ENCODE data around the gene APOA4.
"Not testable (repeated sequence)": the region's sequence is repeated elsewhere in the genome, so short reads cannot be mapped to it uniquely, and the experiment has no call there.

Gene APOA4

DNA sequence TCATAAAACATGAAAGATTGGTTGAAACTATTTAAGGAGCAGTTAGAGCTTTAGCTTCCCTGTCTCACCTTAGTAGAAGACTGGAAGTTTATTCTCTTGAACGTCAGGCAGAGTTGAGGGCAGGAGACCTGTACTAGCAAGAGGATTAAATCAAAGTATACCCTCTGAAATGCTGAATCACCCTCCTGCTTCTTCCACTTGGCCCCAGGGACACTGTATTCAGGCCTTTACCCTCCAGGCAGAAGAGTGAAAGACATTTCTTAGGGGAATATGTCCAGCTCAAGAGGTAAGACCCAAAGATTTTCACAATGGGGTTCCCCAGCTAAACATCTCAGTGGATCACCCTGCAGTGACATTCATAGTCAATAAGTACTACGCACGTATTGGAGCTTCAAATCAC is 11.9 kb downstream of the APOA4 start:
- no peak overlapping the region for H3K27ac Mint-ChIP-seq
- no peaks in the 10 kb centered on the region for H3K4me1 Mint-ChIP-seq
- H3K4me3 Mint-ChIP-seq, result no peak overlapping the region
- ATAC-seq (no peak), DNase-seq (no peak)
- no peaks in the 10 kb centered on the region for H3K27me3 Mint-ChIP-seq
- H3K36me3 Mint-ChIP-seq (ENCODE audit: low read depth), result no peaks in the 10 kb centered on the region
- H3K9me3 Mint-ChIP-seq, result no peaks in the 10 kb centered on the region

DNA sequence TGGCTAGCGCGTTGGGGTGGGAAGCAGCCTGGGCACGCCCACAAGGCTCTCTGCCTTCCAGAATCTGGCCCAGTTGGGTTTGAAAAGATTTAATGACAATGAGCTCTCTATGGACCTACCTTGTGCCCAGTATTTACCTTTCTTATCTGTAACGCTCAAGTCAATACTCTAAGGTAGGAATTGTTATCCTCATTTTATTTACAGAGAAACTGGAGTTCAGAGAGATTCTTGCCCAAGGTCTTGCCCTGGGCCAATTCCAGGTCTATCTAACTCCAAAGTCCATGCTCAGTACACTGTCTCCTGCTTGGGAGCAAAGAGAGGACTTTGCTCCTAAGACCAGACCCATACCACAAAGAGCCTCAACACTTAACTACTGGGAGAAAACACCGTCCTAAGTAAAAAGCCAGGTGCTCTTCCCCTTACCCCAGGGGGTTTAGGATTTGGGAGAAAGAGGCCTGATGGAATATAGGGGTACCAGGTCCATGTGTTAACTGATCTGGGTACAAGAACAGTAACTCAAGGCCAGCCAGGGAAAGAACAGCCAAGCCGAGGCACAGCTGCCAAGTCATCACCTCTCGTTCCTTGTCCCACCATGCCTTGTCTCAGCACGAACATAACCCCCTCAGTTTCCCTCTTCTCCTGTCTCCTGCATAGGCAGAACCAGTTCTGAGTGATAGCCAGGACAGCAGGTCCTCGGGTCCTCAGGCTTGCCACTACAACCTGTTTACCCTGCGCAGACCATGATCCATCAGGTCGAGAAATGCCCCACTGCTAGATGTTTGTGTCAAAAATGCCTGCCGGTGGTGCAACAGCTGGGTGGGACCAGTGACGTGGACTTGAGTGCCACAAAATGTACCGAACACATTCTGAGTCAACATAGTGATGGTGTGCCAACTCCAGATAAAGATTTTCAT is 14.6 kb downstream of the APOA4 start:
- no peak overlapping the region for H3K27ac Mint-ChIP-seq
- no peaks in the 10 kb centered on the region for H3K27me3 Mint-ChIP-seq
- DNase-seq (no peak), ATAC-seq (no peak)
- no peaks in the 10 kb centered on the region for H3K9me3 Mint-ChIP-seq
- H3K4me3 Mint-ChIP-seq, result no peak overlapping the region
- no peaks in the 10 kb centered on the region for H3K36me3 Mint-ChIP-seq (ENCODE audit: low read depth)
- H3K4me1 Mint-ChIP-seq, result no peaks in the 10 kb centered on the region

GRCh38 chr11:116807601-116808261 is 15.4 kb downstream of the APOA4 start:
- ATAC-seq (no peak), DNase-seq (no peak)
- H3K27me3 Mint-ChIP-seq, result no peaks in the 10 kb centered on the region
- no peaks in the 10 kb centered on the region for H3K4me1 Mint-ChIP-seq
- H3K9me3 Mint-ChIP-seq, result no peaks in the 10 kb centered on the region
- H3K4me3 Mint-ChIP-seq, result no peak overlapping the region
- H3K27ac Mint-ChIP-seq, result no peak overlapping the region
- no peaks in the 10 kb centered on the region for H3K36me3 Mint-ChIP-seq (ENCODE audit: low read depth)

GRCh38 chr11:116804001-116804400 is 19.1 kb downstream of the APOA4 start:
- Mint-ChIP-seq H3K4me3 (no peak overlapping the region), H3K36me3 (ENCODE audit: low read depth) (no peaks in the 10 kb centered on the region), H3K27ac (no peak overlapping the region), H3K9me3 (no peaks in the 10 kb centered on the region), H3K4me1 (no peaks in the 10 kb centered on the region), H3K27me3 (peaks cover 9% of the 10 kb centered on the region)
- ATAC-seq (no peak), DNase-seq (no peak)

DNA sequence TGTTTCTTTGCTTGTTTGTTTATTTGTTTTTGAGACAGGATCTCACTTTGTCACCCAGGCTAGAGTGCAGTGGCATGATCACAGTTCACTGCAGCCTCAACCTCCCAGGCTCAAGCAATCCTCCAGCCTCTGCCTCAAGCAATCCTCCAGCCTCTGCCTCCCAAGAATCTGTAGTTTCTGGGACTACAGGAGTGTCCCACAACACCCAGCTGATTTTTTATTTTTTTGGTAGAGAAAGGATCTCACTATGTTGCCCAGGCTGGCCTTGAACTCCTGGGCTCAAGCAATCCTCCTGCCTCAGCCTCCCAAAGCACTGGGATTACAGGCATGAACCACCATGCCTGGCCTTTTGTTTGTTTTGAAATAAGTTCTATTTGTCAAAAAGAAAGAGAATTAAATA is 21.4 kb downstream of the APOA4 start:
- not testable (repeated sequence) for H3K27me3 Mint-ChIP-seq; H3K4me3 Mint-ChIP-seq; H3K27ac Mint-ChIP-seq; H3K36me3 Mint-ChIP-seq (ENCODE audit: low read depth); H3K4me1 Mint-ChIP-seq; ATAC-seq; H3K9me3 Mint-ChIP-seq; DNase-seq

- Mint-ChIP-seq H3K27ac (no peak overlapping the region), H3K4me1 (no peaks in the 10 kb centered on the region), H3K9me3 (no peaks in the 10 kb centered on the region), H3K36me3 (ENCODE audit: low read depth) (no peaks in the 10 kb centered on the region), H3K4me3 (no peak overlapping the region), H3K27me3 (peaks cover 9% of the 10 kb centered on the region)
- DNase-seq, result no peak
- no peak for ATAC-seq
Observed at GRCh38 chr11:116800610-116801009, 22.5 kb downstream of the APOA4 start.

DNA sequence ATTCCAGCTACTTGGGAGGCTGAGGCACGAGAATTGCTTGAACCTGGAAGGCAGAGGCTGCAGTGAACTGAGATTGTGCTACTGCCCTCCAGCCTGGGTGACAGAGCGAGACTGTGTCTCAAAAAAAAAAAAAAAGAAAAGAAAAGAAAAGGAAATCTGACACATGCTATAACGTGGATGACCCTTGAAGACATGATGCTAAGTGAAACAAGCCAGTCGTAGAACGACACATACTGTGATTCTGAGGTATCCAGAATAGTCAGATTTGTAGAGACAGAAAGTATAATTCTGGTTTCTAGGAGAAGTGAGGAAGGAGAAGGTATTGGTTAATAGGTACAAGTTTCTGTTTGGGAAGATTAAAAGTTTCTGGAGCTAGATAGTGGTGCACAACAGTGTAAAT is 24.7 kb downstream of the APOA4 start:
- H3K4me3 Mint-ChIP-seq, result no peak overlapping the region
- DNase-seq (no peak), ATAC-seq (peak; percentile 40)
- no peaks in the 10 kb centered on the region for H3K9me3 Mint-ChIP-seq
- H3K27ac Mint-ChIP-seq, result no peak overlapping the region
- H3K4me1 Mint-ChIP-seq, result no peaks in the 10 kb centered on the region
- H3K27me3 Mint-ChIP-seq, result peaks cover 9% of the 10 kb centered on the region
- no peaks in the 10 kb centered on the region for H3K36me3 Mint-ChIP-seq (ENCODE audit: low read depth)

DNA sequence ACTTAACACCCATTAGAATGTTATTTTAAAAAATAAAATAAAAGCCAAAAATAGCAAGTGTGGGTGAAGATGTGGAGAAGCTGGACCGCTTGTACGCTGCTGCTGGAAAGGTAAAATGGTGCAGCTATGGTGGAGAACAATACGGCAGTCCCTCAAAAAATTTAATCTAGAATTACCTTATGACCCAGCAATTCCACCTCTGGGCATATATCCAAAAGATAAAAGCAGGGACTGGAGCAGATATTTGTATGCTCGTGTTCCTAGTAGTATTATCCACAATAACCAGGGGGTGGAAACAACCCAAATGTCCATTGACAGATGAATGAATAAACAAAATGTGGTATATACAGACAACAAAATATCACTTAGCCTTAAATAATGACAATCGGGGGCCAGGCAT is 25.3 kb downstream of the APOA4 start:
- no peaks in the 10 kb centered on the region for H3K9me3 Mint-ChIP-seq
- DNase-seq (no peak), ATAC-seq (no peak)
- no peaks in the 10 kb centered on the region for H3K4me1 Mint-ChIP-seq
- no peak overlapping the region for H3K27ac Mint-ChIP-seq
- H3K27me3 Mint-ChIP-seq, result peaks cover 9% of the 10 kb centered on the region
- H3K36me3 Mint-ChIP-seq (ENCODE audit: low read depth), result no peaks in the 10 kb centered on the region
- no peak overlapping the region for H3K4me3 Mint-ChIP-seq

- H3K4me3 Mint-ChIP-seq, result no peak overlapping the region
- DNase-seq (no peak), ATAC-seq (no peak)
- H3K36me3 Mint-ChIP-seq (ENCODE audit: low read depth), result no peaks in the 10 kb centered on the region
- no peaks in the 10 kb centered on the region for H3K9me3 Mint-ChIP-seq
- H3K4me1 Mint-ChIP-seq, result peaks cover 5% of the 10 kb centered on the region
- peaks cover 9% of the 10 kb centered on the region for H3K27me3 Mint-ChIP-seq
- no peak overlapping the region for H3K27ac Mint-ChIP-seq
Observed at GRCh38 chr11:116796548-116796947, 26.6 kb downstream of the APOA4 start.

DNA sequence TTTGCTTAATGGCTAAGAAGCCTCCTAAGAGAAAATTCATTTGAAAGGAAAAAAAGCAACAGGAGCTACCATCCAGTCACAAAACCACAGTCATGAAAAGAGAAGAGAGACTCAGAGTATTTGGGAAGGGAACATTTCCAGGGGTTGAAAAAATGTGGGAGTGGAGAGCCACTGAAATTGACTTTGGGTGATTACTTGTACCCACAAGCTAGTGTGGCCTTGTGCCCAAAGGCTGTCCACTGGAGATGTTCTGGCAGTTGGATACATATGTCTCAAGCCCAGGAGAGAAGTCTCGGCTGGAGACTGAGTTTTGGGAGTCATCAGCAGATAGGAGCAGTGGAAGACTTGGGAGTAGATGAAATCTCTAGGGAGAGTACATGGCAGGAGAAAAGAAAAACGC is 28.3 kb downstream of the APOA4 start:
- no peaks in the 10 kb centered on the region for H3K36me3 Mint-ChIP-seq (ENCODE audit: low read depth)
- H3K27ac Mint-ChIP-seq, result no peak overlapping the region
- no peak overlapping the region for H3K4me3 Mint-ChIP-seq
- no peaks in the 10 kb centered on the region for H3K9me3 Mint-ChIP-seq
- H3K4me1 Mint-ChIP-seq, result peaks cover 8% of the 10 kb centered on the region
- ATAC-seq (no peak), DNase-seq (no peak)
- peaks cover 8% of the 10 kb centered on the region for H3K27me3 Mint-ChIP-seq

GRCh38 chr11:116793772-116794097 is 29.4 kb downstream of the APOA4 start:
- no peak overlapping the region for H3K27ac Mint-ChIP-seq
- H3K4me1 Mint-ChIP-seq, result peaks cover 8% of the 10 kb centered on the region
- no peaks in the 10 kb centered on the region for H3K9me3 Mint-ChIP-seq
- no peak overlapping the region for H3K4me3 Mint-ChIP-seq
- no peaks in the 10 kb centered on the region for H3K36me3 Mint-ChIP-seq (ENCODE audit: low read depth)
- DNase-seq (no peak), ATAC-seq (no peak)
- peaks cover 2% of the 10 kb centered on the region for H3K27me3 Mint-ChIP-seq

DNA sequence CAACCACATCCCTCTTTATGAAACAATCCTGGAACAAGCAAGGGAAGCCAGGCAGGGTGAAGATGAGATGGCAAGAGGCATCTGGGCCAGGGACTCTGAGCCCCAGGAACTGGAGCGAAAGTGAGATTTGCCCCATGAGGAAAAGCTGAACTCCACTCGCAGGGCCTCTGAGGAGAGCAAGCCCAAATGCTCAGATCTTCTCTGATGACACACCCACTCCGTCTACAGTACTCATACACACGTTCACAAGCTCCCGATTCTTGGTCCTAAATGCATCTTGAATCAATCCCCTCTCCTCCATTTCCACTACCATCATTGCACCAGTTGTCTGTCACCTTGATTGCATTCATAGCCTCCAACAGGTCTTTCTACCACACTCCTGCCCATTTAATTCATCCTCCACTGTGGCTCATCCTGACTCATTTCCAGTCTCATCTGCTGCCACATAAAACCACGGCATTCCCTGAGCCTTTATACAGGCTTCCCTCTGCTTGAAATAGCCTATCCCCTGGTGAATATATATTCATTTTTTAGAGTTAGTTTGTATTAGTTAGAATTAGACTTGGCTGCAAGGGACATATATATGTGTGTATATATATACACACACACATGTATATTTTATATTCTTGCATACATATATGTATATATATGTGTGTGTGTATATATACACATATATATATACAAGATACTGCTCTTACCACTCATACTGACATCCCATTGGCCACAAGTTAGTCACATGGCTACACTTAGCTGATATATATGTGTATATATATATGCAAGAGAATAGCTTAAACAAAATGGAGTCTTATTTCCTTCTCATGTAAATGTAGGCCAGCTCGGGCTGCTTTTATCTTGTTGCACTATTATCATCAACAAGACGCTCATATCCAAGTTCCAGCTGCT is 30.0 kb downstream of the APOA4 start:
- ATAC-seq, result no peak
- Mint-ChIP-seq H3K4me3 (no peak overlapping the region), H3K27me3 (peaks cover 2% of the 10 kb centered on the region), H3K4me1 (peaks cover 13% of the 10 kb centered on the region), H3K27ac (no peak overlapping the region), H3K9me3 (no peaks in the 10 kb centered on the region), H3K36me3 (ENCODE audit: low read depth) (no peaks in the 10 kb centered on the region)
- no peak for DNase-seq

DNA sequence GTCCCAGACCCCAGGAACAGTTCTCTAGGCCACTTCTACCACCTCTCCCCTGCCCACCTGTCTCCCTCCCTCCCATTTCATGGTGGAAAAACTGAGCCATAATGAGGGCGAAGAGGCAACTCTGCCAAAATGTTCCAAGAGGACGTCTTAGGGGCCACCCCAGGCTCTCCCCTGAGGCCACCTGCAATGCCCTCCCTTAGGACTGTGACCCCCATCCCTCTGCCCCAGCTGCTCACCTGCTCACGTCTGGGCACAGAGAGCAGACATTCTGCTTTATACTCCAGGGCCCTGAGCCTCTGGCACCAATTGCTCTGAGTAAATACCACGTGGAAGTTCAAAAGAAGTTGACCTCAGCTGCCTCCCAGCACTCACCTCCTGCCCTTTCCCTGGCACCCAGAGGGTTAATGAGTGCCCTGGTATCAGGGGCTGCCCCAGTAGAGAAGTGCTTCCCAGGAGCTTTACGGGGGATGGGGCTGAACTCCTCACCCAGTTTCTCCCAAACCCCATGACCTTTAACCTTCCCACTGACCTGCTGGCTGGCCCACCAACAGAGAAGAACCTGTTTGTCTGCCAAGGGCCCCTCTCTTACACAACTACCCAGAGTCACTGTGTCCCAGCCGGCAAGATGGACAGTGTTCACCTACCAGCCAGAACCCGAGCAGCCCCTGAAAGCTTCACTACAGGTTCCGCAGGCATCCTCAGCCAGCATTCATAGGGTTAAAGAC is 30.8 kb downstream of the APOA4 start:
- no peak overlapping the region for H3K27ac Mint-ChIP-seq

GRCh38 chr11:116791813-116792143 is 31.3 kb downstream of the APOA4 start, which contains the start of gene APOA5:
APOA5 (minus strand) TSS chr11:116791879; CDS start chr11:116791860, 19 bp downstream.
- ATAC-seq, result no peak
- H3K9me3 Mint-ChIP-seq, result no peaks in the 10 kb centered on the region
- peaks cover 5% of the 10 kb centered on the region for H3K36me3 Mint-ChIP-seq (ENCODE audit: low read depth)
- peaks cover 2% of the 10 kb centered on the region for H3K27me3 Mint-ChIP-seq
- H3K27ac Mint-ChIP-seq, result no peak within 1 kb of the TSS
- H3K4me1 Mint-ChIP-seq, result peaks cover 21% of the 10 kb centered on the region
- DNase-seq, result no peak
- H3K4me3 Mint-ChIP-seq, result no peak within 1 kb of the TSS

More for the DNA sequence above, 30.8 kb downstream of the APOA4 start:
- no peak for ATAC-seq
- no peak for DNase-seq
- Mint-ChIP-seq H3K4me1 (peaks cover 16% of the 10 kb centered on the region), H3K4me3 (no peak overlapping the region), H3K27me3 (peaks cover 2% of the 10 kb centered on the region), H3K9me3 (no peaks in the 10 kb centered on the region), H3K36me3 (ENCODE audit: low read depth) (no peaks in the 10 kb centered on the region)
